ENCODE results near the gene BMERB1.
"Not testable (repeated sequence)": the region's sequence is repeated elsewhere in the genome, so short reads cannot be mapped to it uniquely, and the experiment has no call there.

BMERB1 gene

DNA sequence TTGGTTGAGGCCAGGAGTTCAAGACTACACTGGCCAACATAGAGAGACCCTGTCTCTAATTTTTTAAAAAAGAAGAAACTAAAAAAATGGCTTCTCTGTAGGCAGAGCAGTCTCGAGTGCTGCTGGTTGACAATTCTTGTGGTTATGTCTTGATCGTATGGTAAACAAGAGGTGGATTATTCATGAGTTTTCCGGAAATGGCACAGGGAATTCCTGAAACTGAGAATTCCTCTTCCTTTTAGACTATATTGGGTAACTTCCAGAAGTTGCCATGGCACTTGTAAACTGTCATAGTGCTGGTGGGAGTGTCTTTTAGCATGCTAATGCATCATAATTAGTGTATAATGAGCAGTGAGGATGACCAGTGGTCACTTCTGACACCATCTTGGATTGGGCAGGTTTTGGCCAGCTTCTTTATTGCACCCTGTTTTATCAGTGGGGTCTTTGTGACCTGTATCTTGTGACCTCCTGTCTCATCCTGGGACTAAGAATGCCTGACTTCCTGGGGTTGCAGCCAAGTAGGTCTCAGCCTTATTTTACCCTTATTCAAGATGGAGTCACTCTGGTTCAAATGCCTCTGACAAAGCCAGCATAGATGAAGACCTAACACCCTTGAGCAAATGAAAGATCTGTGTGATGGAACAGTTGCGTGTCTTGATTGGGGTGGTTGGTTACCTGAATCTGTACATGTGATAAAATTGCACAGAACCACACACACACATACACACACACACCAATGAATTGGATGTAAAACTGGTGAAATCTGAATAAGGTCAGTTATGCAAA, 30.2 kb downstream of the BMERB1 start:
- DNase-seq, result no peak

DNA sequence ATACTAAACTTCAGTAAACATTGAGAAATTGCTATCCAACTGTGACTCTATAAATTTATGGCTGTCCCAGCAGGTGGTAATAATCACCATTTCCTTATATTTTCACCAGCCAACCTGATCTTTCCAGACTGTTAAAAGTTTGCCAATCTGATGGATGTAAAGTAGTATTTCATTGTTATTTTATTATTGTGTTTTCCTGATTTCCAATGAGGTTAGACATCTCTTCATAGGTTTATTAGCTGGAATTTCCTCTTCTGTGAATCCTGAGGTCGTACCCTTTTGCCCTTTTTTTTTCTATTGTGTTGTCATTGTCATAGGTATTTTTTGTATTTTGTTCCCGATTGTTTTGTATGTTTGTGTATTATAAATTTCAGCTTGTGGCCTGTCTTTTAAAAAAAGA, 31.7 kb downstream of the BMERB1 start:
- no peak for DNase-seq

DNA sequence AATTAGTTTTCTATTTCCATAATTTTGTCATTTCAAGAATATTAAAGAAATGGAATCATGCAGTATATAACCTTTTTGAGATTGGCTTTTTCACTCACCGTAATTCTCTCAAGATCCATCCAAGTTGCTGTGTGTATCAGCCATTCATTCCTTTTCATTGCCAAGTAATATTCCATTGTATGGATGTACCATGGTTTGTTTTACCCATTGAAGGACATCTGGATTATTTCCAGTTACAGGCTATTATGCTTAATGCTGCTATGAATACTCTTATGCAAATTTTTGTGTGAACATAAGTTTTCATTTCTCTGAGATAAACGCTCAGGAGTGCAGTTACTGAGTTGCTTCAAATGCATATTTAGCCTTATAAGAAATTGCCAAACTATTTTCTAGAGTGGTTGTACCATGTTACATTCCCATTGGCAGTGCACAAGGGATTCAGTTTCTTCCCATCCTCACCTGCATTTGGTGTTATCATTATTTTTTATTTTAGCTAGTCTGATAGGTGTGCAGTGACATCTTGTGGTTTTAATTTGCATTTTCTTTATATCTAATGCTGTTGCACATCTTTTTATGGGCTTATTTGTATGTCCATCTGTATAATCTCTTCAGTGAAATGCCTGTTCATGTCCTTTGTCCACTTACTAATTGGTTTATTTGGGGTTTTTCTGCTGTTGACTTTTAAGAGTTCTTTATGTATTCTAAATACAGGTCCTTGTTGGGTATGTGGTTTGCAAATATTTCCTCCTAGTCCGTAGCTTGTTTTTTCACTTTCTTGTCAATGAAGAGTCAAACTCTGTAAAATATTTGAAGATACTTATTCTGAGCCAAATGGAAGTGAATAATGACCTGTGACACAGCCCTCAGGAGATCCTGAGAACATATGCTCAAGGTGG, 32.7 kb downstream of the BMERB1 start:
- peak; percentile 8 for DNase-seq

- not testable (repeated sequence) for DNase-seq
Measured at GRCh38 chr16:15476971-15477370, 42.6 kb downstream of the BMERB1 start.

DNA sequence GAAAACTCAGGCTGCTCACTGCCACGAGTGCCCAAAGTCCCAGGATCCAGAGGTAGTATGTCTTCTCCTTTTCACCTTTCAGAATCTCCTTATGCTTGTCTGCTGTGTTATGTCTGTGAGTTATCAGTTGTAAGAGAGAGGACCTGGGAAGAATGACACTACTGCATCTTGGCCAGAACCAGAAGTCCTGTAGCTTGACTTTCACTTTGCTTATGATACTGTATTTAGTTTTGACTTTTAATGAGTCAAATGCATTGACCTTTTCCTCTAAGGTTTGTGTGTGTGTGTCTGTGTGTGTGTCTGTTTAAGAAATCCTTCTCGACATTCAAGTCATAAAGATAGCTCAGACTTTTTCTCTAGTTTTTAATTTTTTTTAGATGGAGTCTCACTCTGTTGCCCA, 43.4 kb downstream of the BMERB1 start:
- DNase-seq, result no peak

GRCh38 chr16:15482068-15482747, 47.8 kb downstream of the BMERB1 start:
- no peak for DNase-seq

DNA sequence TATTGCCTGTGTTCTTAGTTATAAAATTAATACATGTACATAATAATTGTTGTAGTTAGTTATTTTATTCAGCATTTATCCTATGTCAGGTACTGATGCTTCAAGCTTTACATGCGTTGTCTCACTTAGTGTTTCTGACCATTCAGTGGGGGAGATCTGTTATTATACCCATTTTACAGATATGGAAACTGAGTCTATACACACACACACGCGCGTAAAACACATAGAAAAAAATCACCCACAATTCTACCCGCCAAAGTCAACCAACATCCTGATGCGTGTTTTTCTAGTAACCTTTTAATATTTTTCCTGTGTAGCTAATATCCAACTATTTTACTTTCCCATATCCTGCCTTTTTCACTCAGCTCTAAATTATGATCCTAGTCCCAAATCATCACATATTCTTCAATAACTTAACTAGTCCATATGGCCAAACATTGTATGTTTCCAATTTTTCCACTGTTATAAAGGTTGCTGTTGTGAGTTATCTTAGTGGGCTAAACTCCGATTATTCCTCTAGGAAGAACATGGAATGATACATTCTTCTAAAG, 48.4 kb downstream of the BMERB1 start:
- no peak for DNase-seq

- DNase-seq, result no peak
Measured at GRCh38 chr16:15483857-15484256, 49.5 kb downstream of the BMERB1 start.

GRCh38 chr16:15484662-15485061, 50.3 kb downstream of the BMERB1 start:
- DNase-seq, result no peak

DNA sequence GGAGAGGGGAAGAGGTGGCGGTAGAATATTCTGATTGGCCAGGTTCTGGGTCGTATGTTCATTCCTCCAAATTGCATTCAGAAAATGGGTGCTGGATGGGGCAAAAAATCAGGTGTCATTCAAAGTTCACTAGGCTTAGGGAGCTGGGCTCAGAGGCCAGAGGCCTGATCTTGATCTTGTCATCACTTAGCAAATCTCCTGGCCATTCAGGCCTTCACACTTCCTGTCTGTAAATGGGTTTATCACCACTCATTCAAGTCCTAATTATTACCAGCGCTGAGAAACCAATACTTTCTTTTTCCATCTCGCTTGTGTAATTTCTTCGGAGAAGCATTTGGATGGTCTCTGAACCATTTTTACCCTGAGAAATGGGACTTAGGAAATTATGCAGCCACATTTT, 50.8 kb downstream of the BMERB1 start:
- DNase-seq, result no peak

DNA sequence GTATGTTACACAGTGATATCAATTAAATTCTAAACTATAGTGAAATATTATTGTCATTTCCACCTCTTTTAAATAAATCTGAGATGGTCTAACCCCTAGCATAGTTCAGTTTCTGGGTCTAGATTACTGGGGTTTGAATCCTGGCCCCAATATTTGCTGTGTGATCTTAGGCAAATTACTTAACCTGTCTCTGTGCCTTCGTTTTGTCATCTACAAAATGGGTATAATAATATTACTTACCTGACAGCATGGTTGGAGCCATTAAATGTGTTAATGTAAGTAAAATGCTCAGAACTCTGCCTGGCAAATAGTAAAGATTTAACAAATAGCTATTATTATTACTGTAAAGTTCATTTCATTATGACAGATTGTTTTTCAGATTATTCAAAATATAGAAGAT, 52.3 kb downstream of the BMERB1 start:
- no peak for DNase-seq

DNA sequence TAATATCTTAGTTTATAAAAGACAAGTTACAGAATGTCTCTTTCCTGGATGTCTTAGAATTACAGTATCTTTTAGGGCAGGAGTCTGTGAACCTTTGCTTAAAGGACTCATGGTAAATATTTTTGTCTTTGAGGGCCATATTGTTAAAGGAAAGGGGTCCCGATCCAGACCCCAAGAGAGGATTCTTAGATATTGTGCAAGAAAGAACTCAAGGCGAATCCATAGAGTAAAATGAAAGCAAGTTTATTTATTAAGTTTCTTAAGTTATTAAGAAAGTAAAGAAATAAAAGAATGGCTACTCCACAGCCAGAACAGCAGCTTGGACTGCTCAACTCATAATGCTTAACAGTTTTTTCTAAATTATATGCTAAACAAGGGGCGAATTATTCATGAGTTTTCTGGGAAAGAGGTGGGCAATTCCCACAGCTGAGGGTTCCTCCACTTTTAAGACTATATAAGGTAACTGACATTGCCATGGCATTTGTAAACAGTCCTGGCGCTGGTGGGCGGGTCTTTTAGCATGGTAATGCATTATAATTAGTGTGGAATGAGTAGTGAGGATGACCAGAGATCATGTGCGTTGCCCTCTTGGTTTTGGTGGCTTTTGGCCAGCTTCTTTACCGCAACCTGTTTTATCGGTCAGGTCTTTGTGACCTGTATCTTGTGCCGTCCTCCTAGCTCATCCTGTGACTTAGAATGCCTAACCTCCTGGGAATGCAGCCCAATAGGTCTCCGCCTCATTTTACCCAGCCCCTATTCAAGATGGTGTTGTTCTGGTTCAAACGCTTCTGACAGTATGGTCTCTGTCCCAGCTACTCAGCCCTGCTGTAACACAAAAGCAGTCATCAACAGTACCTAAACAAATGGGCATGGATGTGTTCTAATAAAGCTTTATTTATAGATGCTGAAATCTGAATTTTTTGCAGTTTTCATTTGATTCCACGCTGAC, 53.2 kb downstream of the BMERB1 start:
- DNase-seq, result no peak

DNA sequence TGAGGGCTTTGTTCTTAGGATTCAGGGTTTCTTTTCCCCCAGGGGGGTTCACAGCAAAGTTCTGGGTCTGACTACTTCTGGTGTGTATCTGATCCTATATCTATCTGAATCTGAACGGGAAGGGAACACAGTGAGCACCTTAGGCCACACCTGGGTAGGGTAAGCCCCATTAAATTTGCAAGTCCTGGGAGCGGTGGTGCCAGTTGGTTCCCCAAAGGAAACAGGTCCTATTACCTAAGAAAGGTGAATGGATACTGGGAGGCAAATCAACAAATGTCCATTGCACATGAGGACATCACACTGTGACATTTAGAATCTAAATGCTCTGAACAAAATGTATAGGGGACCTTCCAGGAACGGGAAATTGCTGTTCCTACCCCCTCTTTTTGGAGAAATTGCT, 54.6 kb downstream of the BMERB1 start:
- no peak for DNase-seq

DNA sequence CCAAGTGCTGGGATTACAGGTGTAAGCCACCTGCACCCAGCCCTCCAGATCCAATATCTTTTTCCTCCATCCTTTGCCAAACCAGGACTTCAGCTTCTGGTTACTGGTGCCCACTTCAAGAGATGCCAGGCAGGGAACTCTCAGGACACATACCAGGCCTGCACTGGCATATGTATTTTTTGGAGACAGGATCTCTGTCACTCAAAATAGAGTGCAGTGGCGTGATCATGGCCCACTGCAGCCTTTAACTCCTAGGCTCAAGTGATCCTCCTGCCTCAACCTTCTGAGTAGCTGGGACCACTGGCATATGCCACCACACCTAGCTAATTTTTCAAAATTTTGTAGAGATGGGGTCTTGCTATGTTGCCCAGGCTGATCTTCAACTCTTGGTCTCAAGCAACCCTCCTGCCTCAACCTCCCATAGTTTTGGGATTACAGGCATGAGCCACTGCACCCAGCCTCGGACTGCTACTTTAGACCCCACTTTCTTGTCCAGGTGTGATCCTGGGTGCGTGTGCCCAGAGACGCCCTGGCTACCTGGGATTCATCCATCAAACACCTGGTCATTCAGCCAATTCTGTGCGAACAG, 55.8 kb downstream of the BMERB1 start:
- DNase-seq, result no peak

DNA sequence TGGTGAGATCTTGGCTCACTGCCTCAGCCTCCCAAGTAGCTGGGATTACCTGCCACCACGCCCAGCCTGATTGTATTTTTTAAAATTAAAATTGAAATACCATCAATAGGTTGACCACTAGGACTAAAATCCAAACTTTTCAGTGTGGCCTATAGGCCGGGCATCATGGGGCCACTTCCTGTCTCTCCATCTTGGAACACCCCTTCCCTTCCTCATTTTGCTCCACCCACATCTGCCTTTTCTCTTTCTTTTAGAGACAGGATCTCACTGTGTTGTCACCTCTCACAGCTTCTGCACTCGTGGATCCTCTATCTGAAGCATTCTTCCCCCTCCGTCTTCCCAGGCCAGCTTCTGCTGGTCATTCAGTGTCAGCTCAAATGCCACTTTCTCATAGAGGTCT, 57.0 kb downstream of the BMERB1 start:
- DNase-seq, result no peak

- DNase-seq, result no peak
Measured at GRCh38 chr16:15492091-15492740, 57.8 kb downstream of the BMERB1 start.

GRCh38 chr16:15493466-15494180, 59.2 kb downstream of the BMERB1 start:
- DNase-seq, result no peak

- no peak for DNase-seq
Measured at GRCh38 chr16:15494236-15494635, 59.8 kb downstream of the BMERB1 start.

- no peak for DNase-seq
Measured at GRCh38 chr16:15495898-15496297, 61.5 kb downstream of the BMERB1 start.

DNA sequence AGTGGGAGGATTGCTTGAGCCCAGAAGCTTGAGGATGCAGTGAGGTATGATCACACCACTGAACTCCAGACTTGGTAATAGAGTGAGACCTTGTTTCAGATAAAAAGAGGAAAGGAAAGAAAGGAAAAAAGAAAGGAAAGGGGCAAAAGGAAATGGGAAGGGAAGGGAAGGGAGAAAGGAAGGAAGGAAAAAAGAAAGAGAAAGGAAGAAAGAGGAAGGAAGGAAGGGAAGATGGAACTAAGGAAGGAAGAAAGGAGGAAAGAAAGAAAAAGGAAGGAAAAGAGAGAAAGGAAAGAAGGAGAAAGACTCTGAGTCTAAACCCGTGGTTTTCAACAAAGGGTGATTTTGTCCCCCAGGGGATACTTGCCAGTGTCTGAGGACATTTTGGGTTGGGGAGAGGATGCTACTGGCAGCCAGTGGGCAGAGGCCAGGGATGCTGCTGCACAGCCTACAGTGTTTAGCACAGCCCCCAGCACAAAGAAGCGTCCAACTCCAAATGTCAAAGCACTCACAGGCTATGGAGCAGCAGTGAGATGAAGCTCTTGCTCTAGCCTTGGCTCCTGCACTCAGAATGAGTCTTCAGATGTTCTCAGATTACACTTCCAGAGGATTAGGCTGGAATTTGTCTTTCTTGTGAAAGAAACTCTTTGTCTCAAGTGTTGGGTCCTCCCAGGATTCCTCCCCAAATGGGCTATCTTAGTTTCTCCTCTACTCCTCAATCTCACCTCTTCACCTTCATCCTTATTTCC, 64.2 kb downstream of the BMERB1 start:
- no peak for DNase-seq
